Upper lobe of left lung (tissue), 6 donors: ENCODE measurements around the gene GADL1. TPM values are rescaled to one million over a fixed set of nuclear protein-coding genes. Genes with fewer than 3 reads are reported as not detected.
A peak's percentile ranks its signal among the peaks of the same experiment; 100 is the strongest.

Experiments used
- ATAC-seq, 2 donors: fragments of 200-7000 bp; cut with Tn5 transposase; one replicate each; pipeline ENCODE4 v1.9.1; 2022; ENCODE audit warnings: mild to moderate bottlenecking in 2 of 2, moderate library complexity in 2 of 2; ENCODE audit not compliant: low FRiP score in 2 of 2
- DNase-seq, 2 donors: peaks; one replicate each; pipeline ENCODE4 v3.0.0-alpha.2; 2019 to 2020
- H3K27ac ChIP-seq, 4 donors: fragments of 200-600 bp; sonication (generic); one replicate each; pipeline ENCODE4 v1.5.1; 2016 to 2019
- H3K27me3 ChIP-seq, 4 donors: fragments of 200-600 bp; sonication (generic); one replicate each; pipeline ENCODE4 v1.5.1; 2017 to 2019
- H3K36me3 ChIP-seq, 4 donors: fragments of 200-600 bp; sonication (generic); one replicate each; pipeline ENCODE4 v1.5.1; 2016 to 2019
- H3K4me1 ChIP-seq, 4 donors: fragments of 200-600 bp; sonication (generic); one replicate each; pipeline ENCODE4 v1.5.1; 2018 to 2019
- H3K4me3 ChIP-seq, 4 donors: fragments of 200-600 bp; sonication (generic); one replicate each; pipeline ENCODE4 v1.5.1; 2017 to 2019; ENCODE audit warnings: mild to moderate bottlenecking in 2 of 4, moderate library complexity in 1 of 4
- H3K9me3 ChIP-seq, 4 donors: fragments of 200-600 bp; sonication (generic); one replicate each; pipeline ENCODE4 v1.5.1; 2018 to 2019
- EP300 ChIP-seq, 4 donors: sonication (generic); formaldehyde crosslinking; IDR thresholded peaks; one replicate each; pipeline ENCODE4 v1.5.1; 2017; ENCODE audit warnings: antibody characterized with exemption in 4 of 4, control low read depth in 2 of 4
- POLR2A ChIP-seq, 4 donors: fragments of 450-650 bp; IDR thresholded peaks; one replicate each; pipeline ENCODE4 v1.5.1; 2016 to 2017; ENCODE audit warnings: antibody characterized with exemption in 4 of 4, mild to moderate bottlenecking in 2 of 4
- POLR2AphosphoS5 ChIP-seq, 2 donors: sonication (generic); formaldehyde crosslinking; IDR thresholded peaks; one replicate each; pipeline ENCODE4 v1.5.1; 2017; ENCODE audit warnings: antibody characterized with exemption in 2 of 2
- WGBS, 2 donors: methylation state at CpG; one replicate each; pipeline ENCODE4 v1.1.5; 2017 to 2018; 5-methylcytosine and 5-hydroxymethylcytosine counted together
- total RNA-seq, 6 donors: library from RNA; depleted of rRNA in 4 of 6; stranded (reverse); fragments of >200 nt in 4 of 6; gene quantifications; one replicate each; pipeline versions ENCODE4 v1.1.0 to v1.2.1, GENCODE V29; 2016 to 2021
- TF ChIP-seq, protein P1 (sequence below), 6 experiments: fragments of 450-650 bp in 4 of 6; fragments of 200-600 bp in 2 of 6; sonication (generic) in 2 of 6; IDR thresholded peaks; one replicate each; pipeline ENCODE4 v1.5.1; 2016 to 2019; ENCODE audit warnings: antibody characterized with exemption in 6 of 6
- donor health status: DM: no; HTN: no; CAD: no; lungs with moderate emphysema.
- donor health status: DM: no; HTN: yes; CAD: no; lungs with severe emphysema.

Gene GADL1
- total RNA-seq, 6 donors from 2014 or later: 0.07 TPM; not detected in 5

DNA sequence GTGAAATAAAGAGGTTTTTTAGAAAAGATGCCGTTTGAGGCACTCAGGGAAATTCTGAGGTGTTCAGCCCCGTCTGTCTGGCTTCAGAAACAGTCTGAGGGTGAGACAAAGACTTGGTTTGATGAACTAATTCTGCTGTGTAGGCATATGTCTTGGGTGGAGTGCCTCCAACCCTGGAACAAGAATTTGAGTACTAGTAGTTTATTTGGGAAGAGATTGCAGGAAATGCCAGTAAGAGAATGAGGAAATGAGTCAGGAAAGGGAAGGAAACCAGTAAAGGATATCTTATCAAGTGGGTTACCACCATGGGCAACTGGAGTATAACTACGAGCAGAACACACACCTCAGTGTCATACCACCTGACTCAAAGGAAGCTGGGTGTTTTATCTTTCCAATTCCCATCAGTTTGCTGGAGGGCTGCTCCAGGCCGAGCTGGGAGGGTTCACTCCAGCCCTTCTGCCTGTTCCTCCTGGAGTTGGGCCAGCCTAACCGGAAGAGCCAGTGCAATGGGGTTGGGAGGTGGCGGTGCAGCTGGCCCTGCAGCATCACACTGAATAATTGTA is 212.7 kb downstream of the GADL1 start:
- H3K27me3 ChIP-seq: no peaks in the 10 kb centered on the region
- peaks cover 6 to 53% (median 26%) of the 10 kb centered on the region in 4 donors for H3K36me3 ChIP-seq
- H3K9me3 ChIP-seq: no peaks in the 10 kb centered on the region
- H3K4me1 ChIP-seq: peaks cover 60 to 73% (median 65%) of the 10 kb centered on the region in 4 donors
- TF ChIP-seq, protein P1, sequence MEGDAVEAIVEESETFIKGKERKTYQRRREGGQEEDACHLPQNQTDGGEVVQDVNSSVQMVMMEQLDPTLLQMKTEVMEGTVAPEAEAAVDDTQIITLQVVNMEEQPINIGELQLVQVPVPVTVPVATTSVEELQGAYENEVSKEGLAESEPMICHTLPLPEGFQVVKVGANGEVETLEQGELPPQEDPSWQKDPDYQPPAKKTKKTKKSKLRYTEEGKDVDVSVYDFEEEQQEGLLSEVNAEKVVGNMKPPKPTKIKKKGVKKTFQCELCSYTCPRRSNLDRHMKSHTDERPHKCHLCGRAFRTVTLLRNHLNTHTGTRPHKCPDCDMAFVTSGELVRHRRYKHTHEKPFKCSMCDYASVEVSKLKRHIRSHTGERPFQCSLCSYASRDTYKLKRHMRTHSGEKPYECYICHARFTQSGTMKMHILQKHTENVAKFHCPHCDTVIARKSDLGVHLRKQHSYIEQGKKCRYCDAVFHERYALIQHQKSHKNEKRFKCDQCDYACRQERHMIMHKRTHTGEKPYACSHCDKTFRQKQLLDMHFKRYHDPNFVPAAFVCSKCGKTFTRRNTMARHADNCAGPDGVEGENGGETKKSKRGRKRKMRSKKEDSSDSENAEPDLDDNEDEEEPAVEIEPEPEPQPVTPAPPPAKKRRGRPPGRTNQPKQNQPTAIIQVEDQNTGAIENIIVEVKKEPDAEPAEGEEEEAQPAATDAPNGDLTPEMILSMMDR (IDR thresholded peaks at IDR 0.05): no peak
- peak; percentile 67 to 79 for TF ChIP-seq POLR2AphosphoS5 (IDR thresholded peaks at IDR 0.05)
- TF ChIP-seq POLR2A (IDR thresholded peaks at IDR 0.05): no peak
- peak in 2 of 4 donors; percentile 66 to 72 for TF ChIP-seq EP300 (IDR thresholded peaks at IDR 0.05)
- DNase-seq (no peak), ATAC-seq (peak; percentile 67 to 83)
- peak overlapping the region; percentile 41 to 84 (median 63) for H3K27ac ChIP-seq
- H3K4me3 ChIP-seq: no peak overlapping the region
- 25 to 41% methylated on average over 6 of the region's 6 CpGs for WGBS, 2 donors

DNA sequence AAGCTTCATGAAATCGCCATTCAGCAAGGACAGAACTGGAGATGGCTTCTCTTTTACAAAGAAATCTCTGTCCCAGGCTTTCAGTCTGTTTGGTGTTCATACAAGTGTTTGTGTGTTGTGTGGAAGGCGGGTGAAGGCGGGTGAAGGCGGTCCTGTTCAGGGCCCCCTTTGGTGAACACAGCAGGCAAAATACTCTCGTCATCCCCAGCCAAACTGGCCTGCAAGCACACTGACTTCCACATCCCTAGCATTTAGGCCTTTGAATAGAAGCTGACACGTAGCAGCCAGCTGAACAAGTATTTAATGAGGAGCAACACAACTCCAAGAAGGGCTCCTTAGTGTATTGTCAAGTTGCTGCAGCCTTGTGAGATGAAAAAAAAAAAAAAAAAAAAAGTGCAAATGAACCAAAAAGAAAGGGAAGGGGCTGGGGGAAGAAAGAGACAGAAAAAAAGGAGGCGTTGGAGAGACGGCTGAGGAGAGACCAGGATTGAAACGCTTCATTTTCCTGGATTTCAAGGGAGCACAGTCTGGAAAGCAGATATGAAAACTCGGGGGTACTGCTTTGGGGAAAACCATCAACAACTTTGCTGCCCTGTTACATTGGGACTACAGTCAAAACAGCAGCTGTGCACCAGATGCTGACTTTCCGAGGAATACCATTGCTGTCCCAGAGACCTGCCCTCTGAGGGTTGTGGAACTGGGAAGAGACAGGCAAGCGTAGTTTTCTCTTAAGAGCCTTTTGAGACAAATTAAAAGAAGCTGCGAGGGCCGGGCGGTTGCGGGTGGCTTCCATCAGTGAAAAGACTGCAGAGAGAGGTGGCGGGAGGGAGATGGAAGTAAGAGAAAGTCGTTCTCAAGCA is 213.4 kb downstream of the GADL1 start:
- Histone ChIP-seq H3K27ac (peak overlapping the region; percentile 41 to 84 (median 63)), H3K9me3 (no peaks in the 10 kb centered on the region), H3K4me3 (no peak overlapping the region), H3K4me1 (peaks cover 57 to 77% (median 64%) of the 10 kb centered on the region in 4 donors), H3K36me3 (peaks cover 8 to 57% (median 30%) of the 10 kb centered on the region in 4 donors), H3K27me3 (no peaks in the 10 kb centered on the region)
- WGBS, 2 donors: 68 to 78% methylated on average over 18 of the region's 18 CpGs
- no peak for TF ChIP-seq POLR2AphosphoS5 (IDR thresholded peaks at IDR 0.05)
- TF ChIP-seq, protein P1 (IDR thresholded peaks at IDR 0.05): no peak
- no peak for TF ChIP-seq EP300 (IDR thresholded peaks at IDR 0.05)
- no peak for TF ChIP-seq POLR2A (IDR thresholded peaks at IDR 0.05)
- ATAC-seq (peak; percentile 30 to 61), DNase-seq (peak in 1 of 2 donors; percentile 32)

GRCh38 chr3:30679045-30679444 is 215.4 kb downstream of the GADL1 start:
- peaks cover 48 to 65% (median 49%) of the 10 kb centered on the region in 4 donors for H3K4me1 ChIP-seq
- peaks cover 8 to 67% (median 46%) of the 10 kb centered on the region in 4 donors for H3K36me3 ChIP-seq
- no peaks in the 10 kb centered on the region for H3K9me3 ChIP-seq
- H3K27ac ChIP-seq: peak overlapping the region in 2 of 4 donors; percentile 6 to 84
- H3K4me3 ChIP-seq: no peak overlapping the region
- TF ChIP-seq, protein P1 (IDR thresholded peaks at IDR 0.05): no peak
- TF ChIP-seq POLR2A (IDR thresholded peaks at IDR 0.05) (no peak), POLR2AphosphoS5 (IDR thresholded peaks at IDR 0.05) (no peak), EP300 (IDR thresholded peaks at IDR 0.05) (no peak)
- ATAC-seq: no peak
- no peak for DNase-seq
- H3K27me3 ChIP-seq: no peaks in the 10 kb centered on the region

GRCh38 chr3:30677347-30677685 is 217.1 kb downstream of the GADL1 start:
- Histone ChIP-seq H3K4me1 (peaks cover 44 to 64% (median 48%) of the 10 kb centered on the region in 4 donors), H3K27ac (peak overlapping the region in 2 of 4 donors; percentile 46 to 52), H3K4me3 (no peak overlapping the region), H3K36me3 (peaks cover 13 to 77% (median 56%) of the 10 kb centered on the region in 4 donors), H3K27me3 (no peaks in the 10 kb centered on the region), H3K9me3 (no peaks in the 10 kb centered on the region)
- no peak for TF ChIP-seq EP300 (IDR thresholded peaks at IDR 0.05)
- TF ChIP-seq, protein P1 (IDR thresholded peaks at IDR 0.05): no peak
- no peak for TF ChIP-seq POLR2AphosphoS5 (IDR thresholded peaks at IDR 0.05)
- TF ChIP-seq POLR2A (IDR thresholded peaks at IDR 0.05): no peak
- ATAC-seq (no peak), DNase-seq (no peak)
- WGBS, 2 donors: 80 to 81% methylated on average over 8 of the region's 8 CpGs
